OCI-LY3 (cell line): Measurements from ENCODE around the gene ADAP1.

Source experiments
- CTCF ChIP-seq: fragments of 200-600, 300-600 bp; sonication (generic); IDR thresholded peaks from 2 replicates; pipeline ENCODE4 v1.5.1; 2014; ENCODE audit warnings: antibody characterized with exemption, low read length, low read depth
- EZH2phosphoT487 ChIP-seq: fragments of 200-600 bp; shearing (Covaris generic); IDR thresholded peaks from 2 replicates; pipeline ENCODE4 v1.6.1; 2018; ENCODE audit warnings: antibody characterized with exemption, mixed run types, low read depth

- TF ChIP-seq CTCF (no peak), EZH2phosphoT487 (no peak)
Measured at GRCh38 chr7:887488-887820, 67.0 kb downstream of the ADAP1 start.
